ENCODE results near the gene KRT86.

DNA sequence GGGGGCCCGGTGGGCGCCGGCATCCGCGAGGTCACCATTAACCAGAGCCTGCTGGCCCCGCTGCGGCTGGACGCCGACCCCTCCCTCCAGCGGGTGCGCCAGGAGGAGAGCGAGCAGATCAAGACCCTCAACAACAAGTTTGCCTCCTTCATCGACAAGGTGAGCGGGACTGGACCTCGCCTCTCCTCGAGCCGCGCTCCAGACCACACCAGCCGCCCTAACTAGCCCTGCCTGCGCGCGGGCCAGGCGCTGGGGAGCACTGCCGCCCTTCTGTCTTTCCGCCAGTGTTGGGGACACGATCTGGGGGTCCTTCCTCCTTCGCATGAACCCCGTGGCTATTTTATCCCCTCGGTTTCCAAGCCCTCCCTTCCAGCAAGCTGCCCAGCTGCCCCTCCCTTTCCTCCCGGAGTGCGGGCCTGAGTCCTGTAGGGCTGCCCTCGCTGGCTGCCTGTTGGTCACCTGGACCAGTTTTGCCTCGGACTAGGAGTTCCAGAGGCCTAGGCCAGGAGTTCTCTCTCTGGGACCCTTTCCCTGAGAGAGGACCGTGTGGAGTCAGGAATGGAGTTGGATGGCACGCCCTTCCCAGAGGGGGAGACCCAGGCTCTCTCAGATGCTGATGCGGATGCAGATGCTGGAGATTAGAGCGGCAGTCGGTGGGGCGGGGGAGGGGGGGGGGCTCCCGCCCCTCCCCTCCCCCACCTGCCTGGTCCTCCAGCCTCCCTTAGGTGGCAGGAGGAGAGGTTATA lies 40.8 kb upstream of the KRT86 start:
- TF ChIP-seq MIER3 (CRISPR knock-in tag; IDR thresholded peaks at IDR 0.05; ENCODE audit: borderline replicate concordance) = no peak
- no peak for TF ChIP-seq ZNF572 (CRISPR knock-in tag; IDR thresholded peaks at IDR 0.05)
- TF ChIP-seq, protein P1, sequence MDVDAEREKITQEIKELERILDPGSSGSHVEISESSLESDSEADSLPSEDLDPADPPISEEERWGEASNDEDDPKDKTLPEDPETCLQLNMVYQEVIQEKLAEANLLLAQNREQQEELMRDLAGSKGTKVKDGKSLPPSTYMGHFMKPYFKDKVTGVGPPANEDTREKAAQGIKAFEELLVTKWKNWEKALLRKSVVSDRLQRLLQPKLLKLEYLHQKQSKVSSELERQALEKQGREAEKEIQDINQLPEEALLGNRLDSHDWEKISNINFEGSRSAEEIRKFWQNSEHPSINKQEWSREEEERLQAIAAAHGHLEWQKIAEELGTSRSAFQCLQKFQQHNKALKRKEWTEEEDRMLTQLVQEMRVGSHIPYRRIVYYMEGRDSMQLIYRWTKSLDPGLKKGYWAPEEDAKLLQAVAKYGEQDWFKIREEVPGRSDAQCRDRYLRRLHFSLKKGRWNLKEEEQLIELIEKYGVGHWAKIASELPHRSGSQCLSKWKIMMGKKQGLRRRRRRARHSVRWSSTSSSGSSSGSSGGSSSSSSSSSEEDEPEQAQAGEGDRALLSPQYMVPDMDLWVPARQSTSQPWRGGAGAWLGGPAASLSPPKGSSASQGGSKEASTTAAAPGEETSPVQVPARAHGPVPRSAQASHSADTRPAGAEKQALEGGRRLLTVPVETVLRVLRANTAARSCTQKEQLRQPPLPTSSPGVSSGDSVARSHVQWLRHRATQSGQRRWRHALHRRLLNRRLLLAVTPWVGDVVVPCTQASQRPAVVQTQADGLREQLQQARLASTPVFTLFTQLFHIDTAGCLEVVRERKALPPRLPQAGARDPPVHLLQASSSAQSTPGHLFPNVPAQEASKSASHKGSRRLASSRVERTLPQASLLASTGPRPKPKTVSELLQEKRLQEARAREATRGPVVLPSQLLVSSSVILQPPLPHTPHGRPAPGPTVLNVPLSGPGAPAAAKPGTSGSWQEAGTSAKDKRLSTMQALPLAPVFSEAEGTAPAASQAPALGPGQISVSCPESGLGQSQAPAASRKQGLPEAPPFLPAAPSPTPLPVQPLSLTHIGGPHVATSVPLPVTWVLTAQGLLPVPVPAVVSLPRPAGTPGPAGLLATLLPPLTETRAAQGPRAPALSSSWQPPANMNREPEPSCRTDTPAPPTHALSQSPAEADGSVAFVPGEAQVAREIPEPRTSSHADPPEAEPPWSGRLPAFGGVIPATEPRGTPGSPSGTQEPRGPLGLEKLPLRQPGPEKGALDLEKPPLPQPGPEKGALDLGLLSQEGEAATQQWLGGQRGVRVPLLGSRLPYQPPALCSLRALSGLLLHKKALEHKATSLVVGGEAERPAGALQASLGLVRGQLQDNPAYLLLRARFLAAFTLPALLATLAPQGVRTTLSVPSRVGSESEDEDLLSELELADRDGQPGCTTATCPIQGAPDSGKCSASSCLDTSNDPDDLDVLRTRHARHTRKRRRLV (CRISPR knock-in tag; IDR thresholded peaks at IDR 0.05) = no peak
- no peak for TF ChIP-seq NCOA2 (CRISPR knock-in tag; IDR thresholded peaks at IDR 0.05)
- TF ChIP-seq, protein P2, sequence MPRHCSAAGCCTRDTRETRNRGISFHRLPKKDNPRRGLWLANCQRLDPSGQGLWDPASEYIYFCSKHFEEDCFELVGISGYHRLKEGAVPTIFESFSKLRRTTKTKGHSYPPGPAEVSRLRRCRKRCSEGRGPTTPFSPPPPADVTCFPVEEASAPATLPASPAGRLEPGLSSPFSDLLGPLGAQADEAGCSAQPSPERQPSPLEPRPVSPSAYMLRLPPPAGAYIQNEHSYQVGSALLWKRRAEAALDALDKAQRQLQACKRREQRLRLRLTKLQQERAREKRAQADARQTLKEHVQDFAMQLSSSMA (CRISPR knock-in tag; IDR thresholded peaks at IDR 0.05) = no peak
- no peak for TF ChIP-seq POLR2A (IDR thresholded peaks at IDR 0.05; ENCODE audit: insufficient read depth in 1 of 2, low read depth in 2 of 2, low read length in 2 of 2)
- TF ChIP-seq, protein P3, sequence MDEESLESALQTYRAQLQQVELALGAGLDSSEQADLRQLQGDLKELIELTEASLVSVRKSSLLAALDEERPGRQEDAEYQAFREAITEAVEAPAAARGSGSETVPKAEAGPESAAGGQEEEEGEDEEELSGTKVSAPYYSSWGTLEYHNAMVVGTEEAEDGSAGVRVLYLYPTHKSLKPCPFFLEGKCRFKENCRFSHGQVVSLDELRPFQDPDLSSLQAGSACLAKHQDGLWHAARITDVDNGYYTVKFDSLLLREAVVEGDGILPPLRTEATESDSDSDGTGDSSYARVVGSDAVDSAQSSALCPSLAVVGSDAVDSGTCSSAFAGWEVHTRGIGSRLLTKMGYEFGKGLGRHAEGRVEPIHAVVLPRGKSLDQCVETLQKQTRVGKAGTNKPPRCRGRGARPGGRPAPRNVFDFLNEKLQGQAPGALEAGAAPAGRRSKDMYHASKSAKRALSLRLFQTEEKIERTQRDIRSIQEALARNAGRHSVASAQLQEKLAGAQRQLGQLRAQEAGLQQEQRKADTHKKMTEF (CRISPR knock-in tag; IDR thresholded peaks at IDR 0.05) = no peak
- no peak for TF ChIP-seq ZFP36L2 (CRISPR knock-in tag; IDR thresholded peaks at IDR 0.05)

All from HepG2 (cell line).